GM12878 (cell line): ENCODE measurements around the gene RRAGB.
"Not testable (repeated sequence)": the region's sequence is repeated elsewhere in the genome, so short reads cannot be mapped to it uniquely, and the experiment has no call there.

Experiments used
- ATF2 ChIP-seq: IDR thresholded peaks from 2 replicates; pipeline ENCODE4 v1.6.1; 2012; ENCODE audit warnings: low read length, inconsistent platforms
- BHLHE40 ChIP-seq, 2 experiments: fragments of 450-650 bp in 1 of 2; IDR thresholded peaks; 2 replicates each; pipeline ENCODE4 v1.6.1; 2011 to 2017; ENCODE audit warnings: low read depth in 2 of 2, borderline replicate concordance in 1 of 2, improper control_type of control experiment in 1 of 2, low read length in 1 of 2, mild to moderate bottlenecking in 1 of 2
- EZH2 ChIP-seq: IDR thresholded peaks from 2 replicates; pipeline ENCODE4 v1.6.1; 2012; ENCODE audit warnings: low read depth, mild to moderate bottlenecking, control low read depth, inconsistent platforms, low read length, borderline replicate concordance; ENCODE audit not compliant: control insufficient read depth
- HDGF ChIP-seq: fragments of 450-650 bp; IDR thresholded peaks from 2 replicates; pipeline ENCODE4 v1.6.1; 2016; ENCODE audit warnings: antibody characterized with exemption
- TF ChIP-seq, protein P1 (sequence below), 3 experiments: IDR thresholded peaks in 2 of 3; conservative IDR thresholded peaks in 1 of 3; 2 replicates each; pipeline ENCODE4 v1.5.1; 2011; ENCODE audit warnings: low read depth in 3 of 3, low read length in 3 of 3, mild to moderate bottlenecking in 3 of 3, control low read depth in 2 of 3, moderate library complexity in 2 of 3, inconsistent platforms in 1 of 3, mixed read lengths in 1 of 3; ENCODE audit not compliant: control insufficient read depth in 2 of 3, insufficient read depth in 1 of 3; ENCODE audit errors: extremely low read depth in 1 of 3
- TF ChIP-seq, protein P2 (sequence below): IDR thresholded peaks from 2 replicates; pipeline ENCODE4 v1.6.1; 2012; ENCODE audit warnings: mild to moderate bottlenecking, low read depth, low read length

DNA sequence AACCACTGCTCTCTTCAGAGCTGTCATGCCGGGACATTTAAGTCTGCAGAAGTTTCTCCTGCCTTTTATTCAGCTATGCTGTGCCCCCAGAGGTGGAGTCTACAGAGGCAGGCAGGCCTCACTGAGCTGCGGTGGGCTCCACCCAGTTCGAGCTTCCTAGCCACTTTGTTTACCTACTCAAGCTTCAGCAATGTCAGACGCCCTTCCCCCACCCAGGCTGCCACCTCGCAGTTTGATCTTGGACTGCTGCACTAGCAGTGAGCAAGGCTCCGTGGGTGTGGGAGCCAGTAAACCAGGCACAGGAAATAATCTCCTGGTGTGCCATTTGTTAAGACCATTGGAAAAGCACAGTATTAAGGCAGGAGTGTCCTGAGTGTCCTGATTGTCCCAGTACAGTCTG lies 56.9 kb downstream of the RRAGB start:
- TF ChIP-seq, protein P1, sequence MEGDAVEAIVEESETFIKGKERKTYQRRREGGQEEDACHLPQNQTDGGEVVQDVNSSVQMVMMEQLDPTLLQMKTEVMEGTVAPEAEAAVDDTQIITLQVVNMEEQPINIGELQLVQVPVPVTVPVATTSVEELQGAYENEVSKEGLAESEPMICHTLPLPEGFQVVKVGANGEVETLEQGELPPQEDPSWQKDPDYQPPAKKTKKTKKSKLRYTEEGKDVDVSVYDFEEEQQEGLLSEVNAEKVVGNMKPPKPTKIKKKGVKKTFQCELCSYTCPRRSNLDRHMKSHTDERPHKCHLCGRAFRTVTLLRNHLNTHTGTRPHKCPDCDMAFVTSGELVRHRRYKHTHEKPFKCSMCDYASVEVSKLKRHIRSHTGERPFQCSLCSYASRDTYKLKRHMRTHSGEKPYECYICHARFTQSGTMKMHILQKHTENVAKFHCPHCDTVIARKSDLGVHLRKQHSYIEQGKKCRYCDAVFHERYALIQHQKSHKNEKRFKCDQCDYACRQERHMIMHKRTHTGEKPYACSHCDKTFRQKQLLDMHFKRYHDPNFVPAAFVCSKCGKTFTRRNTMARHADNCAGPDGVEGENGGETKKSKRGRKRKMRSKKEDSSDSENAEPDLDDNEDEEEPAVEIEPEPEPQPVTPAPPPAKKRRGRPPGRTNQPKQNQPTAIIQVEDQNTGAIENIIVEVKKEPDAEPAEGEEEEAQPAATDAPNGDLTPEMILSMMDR (IDR thresholded peaks at IDR 0.05 in 2 of 3, conservative IDR thresholded peaks at IDR 0.05 in 1 of 3; ENCODE audit: control insufficient read depth in 2 of 3, extremely low read depth in 1 of 3, insufficient read depth in 1 of 3, low read depth in 3 of 3, low read length in 3 of 3) = not testable (repeated sequence)
- TF ChIP-seq ATF2; BHLHE40 (IDR thresholded peaks at IDR 0.05; ENCODE audit: borderline replicate concordance in 1 of 2, low read depth in 2 of 2, low read length in 1 of 2); EZH2; HDGF: not testable (repeated sequence)
- TF ChIP-seq, protein P2, sequence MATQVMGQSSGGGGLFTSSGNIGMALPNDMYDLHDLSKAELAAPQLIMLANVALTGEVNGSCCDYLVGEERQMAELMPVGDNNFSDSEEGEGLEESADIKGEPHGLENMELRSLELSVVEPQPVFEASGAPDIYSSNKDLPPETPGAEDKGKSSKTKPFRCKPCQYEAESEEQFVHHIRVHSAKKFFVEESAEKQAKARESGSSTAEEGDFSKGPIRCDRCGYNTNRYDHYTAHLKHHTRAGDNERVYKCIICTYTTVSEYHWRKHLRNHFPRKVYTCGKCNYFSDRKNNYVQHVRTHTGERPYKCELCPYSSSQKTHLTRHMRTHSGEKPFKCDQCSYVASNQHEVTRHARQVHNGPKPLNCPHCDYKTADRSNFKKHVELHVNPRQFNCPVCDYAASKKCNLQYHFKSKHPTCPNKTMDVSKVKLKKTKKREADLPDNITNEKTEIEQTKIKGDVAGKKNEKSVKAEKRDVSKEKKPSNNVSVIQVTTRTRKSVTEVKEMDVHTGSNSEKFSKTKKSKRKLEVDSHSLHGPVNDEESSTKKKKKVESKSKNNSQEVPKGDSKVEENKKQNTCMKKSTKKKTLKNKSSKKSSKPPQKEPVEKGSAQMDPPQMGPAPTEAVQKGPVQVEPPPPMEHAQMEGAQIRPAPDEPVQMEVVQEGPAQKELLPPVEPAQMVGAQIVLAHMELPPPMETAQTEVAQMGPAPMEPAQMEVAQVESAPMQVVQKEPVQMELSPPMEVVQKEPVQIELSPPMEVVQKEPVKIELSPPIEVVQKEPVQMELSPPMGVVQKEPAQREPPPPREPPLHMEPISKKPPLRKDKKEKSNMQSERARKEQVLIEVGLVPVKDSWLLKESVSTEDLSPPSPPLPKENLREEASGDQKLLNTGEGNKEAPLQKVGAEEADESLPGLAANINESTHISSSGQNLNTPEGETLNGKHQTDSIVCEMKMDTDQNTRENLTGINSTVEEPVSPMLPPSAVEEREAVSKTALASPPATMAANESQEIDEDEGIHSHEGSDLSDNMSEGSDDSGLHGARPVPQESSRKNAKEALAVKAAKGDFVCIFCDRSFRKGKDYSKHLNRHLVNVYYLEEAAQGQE = not testable (repeated sequence)
